ENCODE measurements around the gene PTPRM.
A peak's percentile ranks its signal among the peaks of the same experiment; 100 is the strongest.

PTPRM gene

GRCh38 chr18:8348051-8348720, 781.1 kb downstream of the PTPRM start:
- FAIRE-seq, result no peak
- no peak for DNase-seq (ENCODE audit: low spot score)

- no peak for DNase-seq (ENCODE audit: low spot score)
- no peak for FAIRE-seq
These were observed 782.6 kb downstream of the PTPRM start for GRCh38 chr18:8349608-8350323.

- no peak for DNase-seq (ENCODE audit: low spot score)
- no peak for FAIRE-seq
These were observed 783.5 kb downstream of the PTPRM start for GRCh38 chr18:8350628-8351027.

GRCh38 chr18:8351161-8351560, 784.0 kb downstream of the PTPRM start:
- FAIRE-seq, result peak; percentile 63
- DNase-seq (ENCODE audit: low spot score), result no peak

DNA sequence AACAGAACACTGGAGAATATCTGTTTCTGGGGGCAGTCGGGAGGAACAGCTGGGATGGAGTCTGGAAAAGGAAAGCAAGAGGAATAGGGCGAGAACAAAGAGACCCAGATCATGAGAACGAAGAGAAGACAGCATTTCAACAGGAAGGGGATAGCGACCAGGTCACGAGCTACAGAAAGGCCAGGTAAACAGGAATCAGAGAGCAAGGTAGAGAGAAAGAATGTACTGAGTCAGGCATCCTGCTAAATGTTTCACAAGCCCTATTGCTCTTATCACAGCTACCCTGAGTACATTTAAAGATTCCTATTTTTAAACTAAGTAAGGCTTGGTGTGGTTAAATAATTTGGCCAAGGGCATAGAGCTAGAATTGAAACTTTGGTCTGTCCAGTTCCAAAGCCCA, 787.2 kb downstream of the PTPRM start:
- no peak for FAIRE-seq
- DNase-seq (ENCODE audit: low spot score), result no peak

- no peak for DNase-seq (ENCODE audit: low spot score)
- peak; percentile 78 for FAIRE-seq
These were observed 788.9 kb downstream of the PTPRM start for GRCh38 chr18:8356001-8356400.

DNA sequence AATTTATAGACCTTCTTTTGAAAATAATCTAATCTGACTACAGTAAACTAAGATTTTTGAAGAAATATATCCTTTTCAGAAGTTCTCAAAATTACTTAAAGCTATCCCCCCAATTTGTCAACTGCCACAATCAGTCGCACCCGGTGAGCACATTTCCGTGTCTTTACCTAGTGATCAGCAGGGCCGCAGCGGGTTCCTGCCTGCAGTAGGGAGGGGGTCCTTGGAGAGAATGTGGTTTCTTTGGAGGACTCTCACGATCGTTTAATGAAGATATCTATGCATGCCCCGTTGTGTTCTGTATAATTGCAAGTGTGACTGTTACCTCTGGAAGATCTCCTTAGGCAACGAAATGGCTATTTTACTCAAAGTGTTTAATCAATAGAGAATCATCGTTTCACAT, 790.2 kb downstream of the PTPRM start:
- no peak for DNase-seq (ENCODE audit: low spot score)
- FAIRE-seq, result no peak

GRCh38 chr18:8358033-8358765, 791.1 kb downstream of the PTPRM start:
- no peak for DNase-seq (ENCODE audit: low spot score)
- peak; percentile 46 for FAIRE-seq

GRCh38 chr18:8359076-8359475, 792.0 kb downstream of the PTPRM start:
- FAIRE-seq (no peak), DNase-seq (ENCODE audit: low spot score) (no peak)

DNA sequence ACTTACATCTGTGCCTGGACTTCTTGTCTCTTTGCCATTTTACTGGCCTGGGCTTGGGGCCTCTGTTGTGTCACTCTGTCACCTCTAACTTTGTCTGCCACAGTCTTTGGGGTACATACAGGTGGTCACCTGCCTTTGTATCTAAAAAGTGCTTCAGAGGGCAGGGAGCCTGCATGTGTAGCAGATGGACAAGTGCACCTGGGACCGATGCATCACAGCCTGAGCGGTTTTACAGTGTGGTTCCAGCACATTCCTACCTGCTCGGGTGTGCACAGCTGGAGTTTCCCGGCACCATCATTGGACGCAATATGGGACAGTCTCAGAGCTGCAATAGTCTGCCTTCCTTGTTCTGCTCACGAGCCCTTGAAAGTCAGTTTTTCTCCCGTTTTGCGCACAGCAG, 792.4 kb downstream of the PTPRM start:
- DNase-seq (ENCODE audit: low spot score) (no peak), FAIRE-seq (no peak)

- no peak for DNase-seq (ENCODE audit: low spot score)
- FAIRE-seq, result no peak
These were observed 794.9 kb downstream of the PTPRM start for GRCh38 chr18:8361941-8362471.

- FAIRE-seq, result no peak
- no peak for DNase-seq (ENCODE audit: low spot score)
These were observed 795.7 kb downstream of the PTPRM start for GRCh38 chr18:8362863-8363262.

DNA sequence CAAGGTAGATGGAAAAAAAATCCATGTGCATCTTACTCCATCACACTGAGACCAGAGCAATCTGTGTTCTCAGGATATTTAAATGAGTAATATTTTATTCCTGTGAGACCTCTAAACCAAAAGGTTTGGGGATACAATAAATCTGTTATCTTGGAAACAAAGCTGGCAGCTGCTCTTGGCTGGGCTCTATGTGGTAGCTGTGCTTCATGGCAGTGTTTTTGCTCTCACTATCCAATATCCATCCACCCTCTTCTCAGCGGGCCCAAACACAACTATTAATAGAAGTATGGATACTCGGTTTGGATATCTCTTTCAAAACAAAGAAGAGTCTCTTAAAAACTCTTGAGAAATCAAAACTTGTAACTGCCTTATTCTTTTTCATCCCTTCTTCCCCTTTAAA, 797.3 kb downstream of the PTPRM start:
- FAIRE-seq (no peak), DNase-seq (ENCODE audit: low spot score) (no peak)

DNA sequence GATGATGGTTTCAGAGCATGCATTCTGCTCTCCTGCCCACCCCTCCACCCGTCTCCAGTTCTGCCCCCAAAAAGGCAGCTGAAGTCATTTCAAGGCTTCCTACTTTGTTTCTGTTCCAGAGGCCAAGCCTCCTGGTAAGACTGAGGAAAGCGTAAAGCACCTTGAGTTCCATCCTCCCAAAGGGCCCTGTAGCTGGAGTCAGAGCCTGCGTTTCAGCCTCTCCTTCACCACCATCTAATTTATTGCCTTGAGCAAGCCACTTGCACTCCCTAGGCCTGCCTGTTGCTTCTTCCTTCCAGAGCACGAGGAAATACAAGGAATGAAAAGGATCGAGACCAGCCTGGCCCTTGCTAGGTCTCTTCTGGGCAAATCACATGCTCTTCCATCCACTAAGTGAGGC, 797.9 kb downstream of the PTPRM start:
- FAIRE-seq, result no peak
- DNase-seq (ENCODE audit: low spot score), result no peak

DNA sequence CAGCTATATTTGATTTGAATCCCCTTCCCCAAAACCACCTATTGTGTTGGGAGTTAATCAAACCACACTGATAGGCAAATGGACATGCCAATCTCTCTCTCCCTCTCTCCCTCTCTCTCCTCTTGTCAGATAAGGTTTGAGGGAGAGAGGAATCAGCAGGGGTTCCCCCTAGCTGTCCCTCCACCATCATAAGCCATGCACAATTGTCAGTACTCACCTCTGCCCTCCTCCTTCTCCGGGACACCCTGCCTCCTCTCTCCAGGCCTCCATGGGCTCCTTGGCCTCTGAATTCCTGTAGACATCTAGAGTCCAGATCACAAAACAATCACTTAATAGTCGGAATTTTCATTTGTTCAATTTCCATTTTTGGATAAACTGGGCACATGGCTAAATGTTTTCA, 798.4 kb downstream of the PTPRM start:
- FAIRE-seq (no peak), DNase-seq (ENCODE audit: low spot score) (no peak)

- no peak for DNase-seq (ENCODE audit: low spot score)
- no peak for FAIRE-seq
These were observed 799.0 kb downstream of the PTPRM start for GRCh38 chr18:8366070-8366469.

DNA sequence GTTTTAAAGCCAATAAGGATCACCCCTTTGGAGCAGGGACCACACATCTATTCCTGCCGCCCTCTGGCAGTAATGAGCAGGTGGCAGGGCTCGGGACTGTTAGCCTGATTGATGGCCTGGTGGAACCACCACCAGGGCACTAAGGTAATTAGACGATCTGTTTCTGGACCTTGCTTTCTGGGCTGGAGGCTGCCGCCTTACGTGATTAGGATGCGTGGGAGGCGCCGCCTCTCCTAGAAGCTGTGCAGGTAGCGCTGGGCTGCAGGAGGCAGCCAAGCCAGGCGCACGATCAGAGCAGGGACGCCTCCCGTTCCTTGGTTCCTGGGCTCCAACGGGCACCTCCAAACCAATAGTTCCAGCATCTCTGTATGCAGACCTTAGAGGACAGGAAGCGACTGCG, 799.5 kb downstream of the PTPRM start:
- FAIRE-seq (no peak), DNase-seq (ENCODE audit: low spot score) (no peak)

DNA sequence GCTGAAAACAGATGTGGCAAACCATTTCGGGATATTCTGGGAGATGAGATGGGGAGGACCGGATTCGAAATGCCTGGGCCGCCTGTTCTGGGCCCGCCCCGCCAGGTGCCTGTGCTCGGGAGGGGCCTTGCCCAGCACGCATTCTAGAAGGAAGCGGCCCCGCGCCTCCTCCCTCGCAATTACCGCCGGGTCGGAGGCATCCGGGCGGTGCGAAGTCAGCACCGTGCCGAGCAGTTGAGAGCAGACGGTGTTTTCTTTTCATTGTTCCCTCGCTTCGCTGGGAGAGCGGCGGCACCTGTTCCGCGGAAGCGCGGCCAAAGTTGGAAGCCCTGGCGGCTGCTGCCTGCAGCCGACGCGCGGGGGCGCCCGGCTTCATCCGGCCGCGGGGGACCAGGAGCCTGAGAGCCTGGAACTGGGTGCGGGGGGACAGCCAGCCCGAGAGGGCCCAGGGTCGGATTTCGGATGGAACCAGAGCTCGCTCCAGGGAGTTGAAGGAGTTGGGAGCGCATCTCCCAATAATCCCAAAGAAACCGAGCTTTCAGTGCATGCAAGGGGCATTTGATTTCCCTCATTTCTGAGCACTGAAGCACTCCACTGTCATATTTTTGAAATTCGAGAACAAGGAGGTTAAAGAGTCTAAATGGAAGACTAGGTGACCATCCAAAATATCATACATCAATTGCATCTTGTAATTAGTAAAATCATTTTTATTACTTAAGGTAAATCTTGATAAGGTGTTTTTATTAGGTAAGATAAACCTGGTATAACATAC, 800.3 kb downstream of the PTPRM start:
- DNase-seq (ENCODE audit: low spot score), result no peak
- no peak for FAIRE-seq

DNA sequence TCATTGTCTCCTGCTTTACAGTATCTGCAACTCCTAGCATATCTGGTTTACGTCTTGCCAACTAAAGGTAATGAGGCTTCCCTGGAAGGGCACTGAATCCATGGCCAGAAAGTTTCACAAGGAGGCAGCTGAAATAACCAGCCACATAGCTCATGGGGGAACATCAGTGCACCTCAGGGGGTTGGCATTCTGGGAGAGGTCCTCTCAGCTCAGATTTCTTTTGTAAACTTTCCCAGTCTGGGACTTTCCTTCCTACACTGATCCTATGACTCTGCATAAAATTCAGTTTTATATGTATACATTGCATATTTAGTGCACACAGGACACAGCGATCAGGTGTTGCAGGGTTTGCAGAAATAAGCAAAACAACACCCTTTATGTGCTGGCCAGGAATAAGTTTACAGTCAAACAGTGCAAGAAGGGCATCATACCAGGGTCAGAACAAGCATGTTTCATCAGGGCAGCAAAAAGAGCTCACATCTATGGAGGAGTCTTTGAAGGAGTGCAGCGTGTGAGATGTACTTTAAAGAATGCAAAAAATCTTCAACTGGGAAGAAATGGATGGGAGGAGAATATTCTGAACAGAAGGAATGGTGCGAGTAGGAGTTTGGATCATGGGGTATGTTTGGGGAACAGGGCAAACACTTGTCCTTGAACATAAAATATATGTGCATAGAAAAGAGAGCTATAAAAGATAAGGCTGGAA, 801.5 kb downstream of the PTPRM start:
- FAIRE-seq (peak; percentile 35), DNase-seq (ENCODE audit: low spot score) (no peak)

DNA sequence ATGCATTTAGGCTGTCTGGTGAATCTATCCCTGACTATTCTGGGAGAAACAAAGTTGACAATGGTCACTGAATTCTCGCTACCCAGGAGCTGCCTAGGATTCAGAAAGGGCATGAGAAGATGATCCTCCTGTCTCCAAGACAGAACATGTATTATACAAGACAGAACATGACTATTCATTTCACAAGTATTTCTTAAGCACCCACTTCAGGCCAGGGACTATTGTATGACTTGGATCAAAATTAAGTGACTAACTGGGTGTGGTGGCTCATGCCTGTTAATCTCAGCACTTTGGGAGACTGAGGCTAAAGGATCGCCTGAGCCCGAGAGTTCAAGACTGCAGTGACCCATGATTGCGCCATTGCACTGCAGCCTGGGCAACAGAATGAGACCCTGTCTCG, 806.4 kb downstream of the PTPRM start:
- no peak for FAIRE-seq
- DNase-seq (ENCODE audit: low spot score), result no peak

GRCh38 chr18:8374676-8375075, 807.6 kb downstream of the PTPRM start:
- peak; percentile 9 for FAIRE-seq

More at GRCh38 chr18:8374676-8375075, 807.6 kb downstream of the PTPRM start:
- DNase-seq (ENCODE audit: low spot score), result no peak
